HG02610 (cell line): ENCODE results near the gene HUS1.
"Not testable (repeated sequence)": the region's sequence is repeated elsewhere in the genome, so short reads cannot be mapped to it uniquely, and the experiment has no call there.

ENCODE experiments used
- ATAC-seq: cut with Tn5 transposase; IDR thresholded peaks from one replicate; pipeline ENCODE4 v1.9.1; 2021; ENCODE audit warnings: mild to moderate bottlenecking, moderate library complexity; ENCODE audit not compliant: unreplicated experiment

Gene HUS1

DNA sequence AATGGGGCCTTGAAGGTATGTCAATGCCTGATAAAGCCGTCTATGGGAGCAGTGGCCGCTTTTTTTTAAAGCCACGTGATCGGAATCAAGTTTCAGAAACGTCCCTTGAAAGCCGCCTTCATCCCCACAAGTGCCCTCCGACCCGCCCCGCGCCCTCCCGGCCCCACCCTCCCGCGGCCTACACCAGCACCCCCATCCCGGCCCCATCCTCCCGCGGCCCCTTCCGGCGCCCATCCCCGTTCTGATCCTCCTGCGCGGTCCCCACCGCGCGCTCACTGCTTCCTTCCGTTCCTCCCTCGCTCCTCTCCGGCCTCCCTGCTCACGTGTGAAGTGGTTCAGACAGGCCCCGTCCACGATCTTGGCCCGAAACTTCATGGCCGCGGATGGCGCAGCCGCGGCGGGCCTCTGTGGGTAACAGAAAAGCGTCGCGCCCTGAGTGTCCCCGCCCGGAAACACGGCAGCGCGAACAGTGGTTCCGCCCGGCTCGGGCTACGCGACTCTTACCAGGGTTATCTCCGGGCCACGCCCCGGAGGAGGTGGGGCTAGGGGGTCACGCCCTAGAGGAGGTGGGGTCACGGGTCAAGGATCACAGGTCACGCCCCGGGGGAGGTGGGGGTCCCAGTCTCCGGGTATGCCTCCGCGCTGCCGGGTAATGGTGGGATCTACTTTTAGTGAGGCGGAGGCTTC lies at the start of gene HUS1:
Gene HUS1 (minus strand): TSS at position 471 of the 687 bp plus-strand sequence. CDS start 96 bp downstream, at position 375.
- peak; percentile 99 for ATAC-seq

DNA sequence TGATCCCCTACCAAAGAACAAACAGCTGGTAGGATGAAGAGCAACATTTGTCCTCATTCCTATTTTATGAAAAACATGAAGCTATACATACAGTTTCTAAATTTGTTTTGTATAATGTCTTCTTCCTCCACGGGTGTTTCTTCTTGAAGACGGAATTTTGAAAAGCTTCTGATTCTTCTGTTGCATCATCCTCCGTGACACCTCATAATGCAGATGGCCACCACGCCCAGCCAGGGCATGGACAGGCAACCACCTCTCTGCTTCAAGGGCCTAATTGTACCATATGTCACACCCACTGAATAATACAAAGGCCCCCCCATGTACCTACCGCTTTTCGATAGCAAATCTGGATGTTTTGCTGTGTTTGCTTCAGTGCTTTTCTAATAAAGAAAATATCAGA lies 49.5 kb upstream of the HUS1 start, which contains the start of gene SUN3:
Gene SUN3 (minus strand): TSS at position 170 of the 400 bp plus-strand sequence. CDS start 169 bp downstream, at position 1.
- ATAC-seq = no peak

DNA sequence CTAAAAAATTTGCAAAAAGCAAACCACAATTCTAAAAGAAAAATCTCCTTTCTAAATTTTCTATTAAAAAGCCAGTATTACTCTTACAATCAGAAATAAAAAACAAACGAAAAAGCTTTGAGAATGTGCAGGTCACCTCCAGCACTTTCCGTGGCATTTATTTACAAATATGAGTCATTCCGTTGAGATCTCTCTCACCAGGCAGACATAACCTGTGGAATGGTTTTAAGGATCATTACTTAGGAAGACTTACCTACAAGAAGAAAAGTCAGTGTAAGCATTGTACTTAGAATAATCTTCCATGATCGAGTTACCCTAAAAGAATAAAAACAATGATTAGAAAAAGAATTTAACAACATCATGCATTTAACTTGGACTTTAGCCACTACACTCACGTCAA lies 46.2 kb upstream of the HUS1 start:
- no peak for ATAC-seq

DNA sequence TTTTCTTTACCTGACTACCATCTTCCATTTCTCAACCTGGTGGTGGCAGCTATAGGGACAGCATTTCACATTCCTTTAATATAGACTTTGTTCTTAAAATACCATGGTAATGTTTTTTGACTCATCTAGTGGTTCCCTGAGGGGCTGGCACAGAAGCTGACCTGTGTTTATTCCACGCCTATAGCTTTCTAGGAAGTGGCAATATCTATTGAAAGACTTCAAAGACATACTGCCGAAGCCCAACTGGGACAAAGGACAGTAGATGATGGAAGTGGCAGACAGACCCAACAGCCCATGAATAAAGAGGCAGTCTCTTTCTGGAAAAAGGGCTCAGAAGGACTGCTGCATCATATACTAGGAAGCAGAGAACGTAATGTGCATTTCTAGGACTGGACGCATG lies 38.3 kb upstream of the HUS1 start:
- no peak for ATAC-seq

DNA sequence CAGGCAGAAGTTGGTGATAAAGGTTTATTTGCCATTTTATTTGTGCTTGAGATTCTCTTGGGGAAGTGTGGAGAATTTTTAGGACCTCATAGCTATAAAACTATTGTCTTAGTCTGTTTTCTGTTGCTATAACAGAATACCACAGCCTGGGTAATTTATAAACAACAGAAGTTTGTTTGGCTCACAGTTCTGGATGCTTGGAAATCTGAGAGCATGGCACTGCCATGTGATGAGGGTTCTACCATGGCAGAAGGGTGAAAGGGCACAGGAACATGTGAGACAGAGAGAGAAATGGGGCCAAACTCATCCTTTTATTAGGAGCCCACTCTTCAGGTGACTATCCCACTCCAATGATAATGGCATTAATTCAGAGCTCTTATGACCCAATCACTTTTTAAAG lies 37.2 kb upstream of the HUS1 start:
- no peak for ATAC-seq

DNA sequence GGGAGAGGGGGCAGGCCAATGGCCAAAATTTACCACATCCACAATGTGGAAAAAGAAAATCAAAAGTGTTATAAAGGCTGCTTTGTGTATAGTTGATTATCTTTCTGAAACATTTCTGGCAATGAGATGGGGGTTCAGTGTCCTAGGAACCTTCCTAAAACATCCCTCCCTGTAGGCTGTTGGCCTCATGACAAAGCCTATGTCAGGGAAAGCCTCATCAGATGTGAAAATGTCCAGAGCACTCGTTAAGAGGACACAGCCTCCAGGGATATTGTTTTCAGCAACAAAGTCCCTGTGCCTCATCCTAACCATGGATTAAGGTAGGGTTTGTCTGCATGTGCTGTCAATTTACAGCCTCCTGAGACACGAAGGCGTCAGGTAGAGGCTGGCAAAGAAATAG lies 32.5 kb upstream of the HUS1 start:
- no peak for ATAC-seq

DNA sequence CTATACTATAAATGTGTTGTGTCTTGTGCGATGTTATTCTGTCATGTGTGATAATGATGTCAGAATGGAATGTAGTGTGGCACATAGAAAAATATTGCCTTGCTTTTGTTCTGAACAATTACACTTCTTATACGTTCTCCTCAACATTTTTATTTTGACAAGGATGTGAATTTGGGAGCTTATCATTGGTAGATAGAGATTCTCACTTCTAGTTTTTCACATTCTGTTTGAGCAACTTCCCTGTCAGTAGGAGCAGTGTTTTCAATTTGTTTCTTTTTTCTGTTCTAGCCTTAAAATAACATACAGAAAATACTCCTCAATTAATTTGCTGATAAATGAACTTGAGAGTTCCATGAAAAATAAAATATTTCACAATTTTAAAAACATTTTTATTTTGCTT lies 31.9 kb upstream of the HUS1 start:
- ATAC-seq = no peak

DNA sequence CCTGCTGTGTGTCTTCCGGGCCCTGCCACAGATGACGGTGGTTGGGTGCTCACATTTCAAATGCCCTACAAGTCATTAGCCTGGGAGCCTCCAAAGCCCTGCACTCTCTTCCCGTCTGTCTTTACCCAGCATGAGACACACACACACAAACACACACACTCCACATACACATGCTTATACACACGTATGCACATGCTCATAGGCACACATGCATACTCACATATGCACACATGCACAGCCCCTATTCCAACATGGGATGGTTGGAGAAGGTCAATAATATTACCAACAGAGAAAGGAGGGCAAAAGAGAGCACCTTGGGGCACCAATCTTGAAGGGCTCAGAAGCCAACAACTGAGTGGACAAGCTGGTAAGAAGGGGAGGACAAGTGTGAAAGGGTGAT lies 30.5 kb upstream of the HUS1 start:
- ATAC-seq = no peak

DNA sequence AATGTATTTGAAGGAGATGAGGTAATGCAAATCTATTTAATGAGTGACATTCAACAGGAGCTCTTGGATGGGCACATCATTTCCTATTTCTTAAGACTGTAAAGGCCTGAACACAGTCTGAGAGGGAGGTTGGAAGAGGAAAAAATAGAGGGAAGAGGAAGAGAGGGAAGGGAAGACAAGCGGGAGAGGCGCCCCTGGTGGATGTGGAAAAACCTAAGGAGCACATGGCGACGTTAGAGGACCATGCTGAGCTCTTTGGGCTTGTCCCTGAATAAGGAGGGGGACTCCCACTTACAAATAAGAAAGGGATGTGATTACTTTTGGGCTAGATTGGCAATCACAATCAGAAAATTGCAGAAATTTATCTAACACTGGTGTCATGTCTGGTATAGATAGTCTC lies 29.8 kb upstream of the HUS1 start:
- no peak for ATAC-seq

DNA sequence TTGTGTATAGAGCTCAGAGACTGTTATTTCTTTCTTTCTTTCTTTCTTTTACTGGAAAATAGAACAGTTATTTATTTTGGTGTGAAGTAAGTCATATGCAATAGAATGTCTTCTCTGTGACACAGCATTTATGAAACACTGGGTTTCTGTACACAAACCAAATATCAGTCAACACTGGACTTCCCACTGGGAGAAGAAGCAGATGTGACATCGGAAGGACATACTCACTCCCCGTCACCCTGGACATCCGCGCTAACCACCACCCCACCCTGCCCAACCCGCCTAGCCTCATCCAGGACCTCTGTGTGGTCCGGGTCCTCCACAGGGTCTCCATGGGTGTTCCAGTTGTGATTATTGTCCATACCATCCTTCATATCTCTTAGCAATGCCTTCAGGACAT lies 27.5 kb upstream of the HUS1 start:
- ATAC-seq = no peak

DNA sequence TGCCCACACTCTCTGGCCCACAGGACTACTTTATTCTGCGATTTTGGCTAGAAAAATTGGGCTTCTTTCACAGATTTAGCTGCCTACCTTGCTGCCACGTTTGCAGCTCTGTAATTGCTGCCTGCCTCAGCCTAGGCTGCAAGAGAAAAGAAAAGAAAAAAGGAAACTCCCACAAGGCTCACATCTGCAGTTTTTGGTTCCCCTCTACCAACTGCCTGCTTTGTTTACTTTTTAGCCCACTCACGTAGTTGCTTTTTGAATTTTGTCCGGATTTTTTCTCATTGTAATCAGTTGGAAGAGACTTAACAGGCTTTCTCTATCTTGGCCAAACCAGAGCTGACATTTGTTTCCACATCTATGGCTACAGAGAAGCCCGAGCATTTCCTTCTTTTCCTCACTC lies 25.2 kb upstream of the HUS1 start:
- ATAC-seq = no peak

DNA sequence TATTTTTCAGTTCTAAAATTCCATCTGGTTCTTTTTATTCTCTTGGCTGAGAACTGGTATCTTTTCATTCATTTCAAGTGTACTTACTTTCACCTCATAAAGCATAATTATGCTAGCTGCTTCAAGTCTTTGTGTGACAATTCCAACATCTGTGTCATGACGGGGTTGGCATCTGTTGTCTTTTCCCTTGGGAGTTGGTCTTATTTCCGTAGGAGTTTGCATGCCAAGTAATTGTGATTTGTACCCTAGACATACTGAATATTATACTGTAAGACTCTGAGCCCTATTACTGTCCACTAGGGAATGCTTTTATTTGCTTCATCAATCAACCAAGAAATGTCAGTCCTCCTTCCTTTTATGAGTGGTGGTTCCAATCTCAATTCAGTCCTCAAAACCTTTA lies 24.6 kb upstream of the HUS1 start:
- no peak for ATAC-seq

DNA sequence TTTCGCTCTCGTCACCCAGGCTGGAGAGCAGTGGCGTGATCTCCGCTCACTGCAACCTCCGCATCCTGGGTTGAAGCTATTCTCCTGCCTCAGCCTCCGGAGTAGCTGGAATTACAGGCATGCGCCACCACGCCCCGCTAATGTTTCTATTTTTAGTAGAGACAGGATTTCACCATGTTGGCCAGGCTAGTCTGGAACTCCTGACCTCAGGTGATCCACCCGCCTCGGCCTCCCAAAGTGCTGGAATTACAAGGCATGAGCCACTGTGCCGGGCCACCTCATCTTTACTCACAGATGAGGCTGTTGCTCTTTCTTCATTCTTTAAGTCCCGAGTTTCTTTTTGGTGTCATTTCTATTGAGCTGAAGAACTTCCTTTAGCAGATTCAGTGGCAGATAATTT lies 20.7 kb upstream of the HUS1 start:
- ATAC-seq = not testable (repeated sequence)

DNA sequence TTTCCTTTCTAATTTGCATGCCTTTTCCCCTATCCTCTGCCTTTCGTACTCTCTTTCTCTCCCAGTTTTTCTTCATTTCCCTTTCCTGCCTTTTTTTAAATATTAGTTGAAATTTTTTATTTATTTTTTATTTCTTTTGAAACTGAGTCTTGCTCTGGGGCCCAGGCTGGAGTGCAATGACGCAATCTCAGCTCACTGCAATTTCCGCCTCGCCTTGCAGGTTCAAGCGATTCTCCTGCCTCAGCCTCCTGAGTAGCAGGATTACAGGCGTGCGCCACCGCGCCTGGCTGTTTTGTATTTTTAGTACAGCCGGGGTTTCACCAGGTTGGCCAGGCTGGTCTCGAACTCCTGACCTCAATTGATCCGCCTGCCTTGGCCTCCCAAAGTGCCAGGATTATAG lies 20.0 kb upstream of the HUS1 start:
- ATAC-seq = no peak

DNA sequence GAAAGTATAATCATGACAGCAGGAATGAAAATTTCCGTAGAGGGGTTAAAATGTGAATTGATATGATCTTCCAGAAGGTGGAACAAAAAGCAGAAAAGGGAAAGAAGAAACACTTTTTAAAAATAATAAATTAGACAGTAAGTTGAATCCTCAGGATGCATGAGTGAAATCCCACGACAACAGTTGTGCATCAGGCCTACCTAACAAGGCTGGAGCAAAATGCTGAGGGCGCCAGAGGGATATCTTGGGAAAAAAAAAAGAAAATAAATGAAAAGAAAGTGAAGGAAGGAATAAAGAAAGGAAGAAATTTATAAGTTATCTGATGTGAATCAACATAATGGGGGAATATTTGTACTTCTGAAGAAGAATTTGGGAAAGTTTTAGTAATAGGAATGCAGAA lies 13.0 kb upstream of the HUS1 start:
- ATAC-seq = no peak

DNA sequence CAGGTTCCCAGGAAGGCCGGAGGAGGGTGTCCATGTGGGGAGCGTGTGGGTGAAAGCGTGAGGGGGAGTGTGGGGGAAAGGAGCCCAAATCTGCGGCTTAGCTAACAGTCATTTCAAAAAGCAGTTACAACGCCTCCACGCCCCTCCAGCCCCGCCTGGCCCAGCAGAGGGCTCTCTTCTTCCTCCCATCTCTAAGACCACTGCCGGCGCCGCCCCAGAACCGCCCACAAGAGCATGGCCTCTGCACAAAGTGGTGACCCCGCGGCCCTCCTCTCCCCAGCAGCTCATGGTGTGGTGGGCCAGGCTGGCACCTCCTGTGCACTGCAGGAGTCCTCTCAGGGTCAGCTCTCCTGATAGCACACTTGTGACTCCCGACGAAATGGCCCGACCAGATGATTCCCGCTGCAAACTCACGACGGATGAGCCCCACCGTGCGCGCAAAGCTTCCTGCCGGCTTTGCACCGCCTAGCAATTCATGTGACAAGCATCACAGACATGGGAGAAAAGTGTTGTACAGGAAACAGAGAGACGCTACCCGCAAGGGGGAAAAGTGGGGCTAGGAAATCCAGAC lies 12.4 kb upstream of the HUS1 start:
- ATAC-seq = peak; percentile 100

DNA sequence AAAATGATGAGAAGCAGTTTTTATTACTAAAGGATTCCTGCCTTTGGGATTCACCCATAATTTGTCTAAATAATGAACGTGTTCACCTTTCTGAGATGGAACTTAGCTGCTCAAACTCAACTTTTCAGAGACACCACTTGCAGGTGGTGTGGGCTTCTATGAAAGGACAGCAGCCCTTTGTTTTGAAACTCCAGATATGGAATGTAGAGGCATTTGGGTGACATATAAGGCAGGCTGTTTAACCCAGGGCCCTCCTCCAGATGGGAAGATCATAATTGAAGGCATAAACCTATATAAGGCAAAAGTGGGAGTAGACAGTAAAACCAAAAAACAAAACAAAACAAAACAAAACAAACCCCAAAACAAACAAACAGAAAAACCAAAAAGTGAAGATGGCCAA lies 11.9 kb upstream of the HUS1 start:
- no peak for ATAC-seq

DNA sequence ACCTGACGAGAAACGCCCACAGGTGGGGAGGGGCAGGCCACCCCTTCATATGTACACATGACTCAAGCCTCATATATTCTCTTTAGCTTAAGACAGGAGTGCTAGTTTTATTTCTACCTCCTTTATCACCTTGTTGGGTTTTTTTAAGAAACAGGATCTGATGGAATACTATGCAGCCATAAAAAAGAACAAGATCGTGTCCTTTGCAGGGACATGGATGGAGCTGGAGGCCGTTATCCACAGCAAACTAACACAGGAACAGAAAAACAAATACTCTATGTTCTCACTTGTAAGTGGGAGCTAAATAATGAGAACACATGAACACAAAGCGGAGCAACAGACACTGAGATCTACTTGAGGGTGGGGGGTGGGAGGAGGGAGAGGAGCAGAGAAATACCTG lies 11.2 kb upstream of the HUS1 start:
- ATAC-seq = no peak

DNA sequence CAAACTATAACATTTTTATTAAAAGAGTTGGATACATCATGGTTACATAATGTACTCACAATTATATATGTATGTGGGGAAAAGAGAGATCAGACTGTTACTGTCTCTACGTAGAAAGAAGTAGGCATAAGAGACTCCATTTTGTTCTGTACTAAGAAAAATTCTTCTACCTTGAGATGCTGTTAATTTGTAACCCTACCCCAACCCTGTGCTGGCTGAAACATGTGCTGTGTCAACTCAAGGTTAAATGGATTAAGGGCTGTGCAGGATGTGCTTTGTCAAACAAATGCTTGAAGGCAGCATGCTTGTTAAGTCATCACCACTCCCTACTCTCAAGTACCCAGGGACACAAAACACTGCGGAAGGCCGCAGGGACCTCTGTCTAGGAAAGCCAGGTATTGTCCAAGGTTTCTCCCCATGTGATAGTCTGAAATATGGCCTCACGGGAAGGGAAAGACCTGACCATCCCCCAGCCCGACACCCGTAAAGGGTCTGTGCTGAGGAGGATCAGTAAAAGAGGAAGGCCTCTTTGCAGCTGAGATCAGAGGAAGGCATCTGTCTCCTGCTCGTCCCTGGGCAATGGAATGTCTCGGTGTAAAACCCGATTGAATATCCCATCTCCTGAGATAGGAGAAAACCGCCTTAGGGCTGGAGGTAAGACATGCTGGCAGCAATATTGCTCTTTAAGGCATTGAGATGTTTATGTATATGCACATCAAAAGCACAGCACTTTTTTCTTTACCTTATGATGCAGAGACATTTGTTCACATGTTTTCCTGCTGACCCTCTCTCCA lies 10.4 kb upstream of the HUS1 start:
- ATAC-seq = not testable (repeated sequence)

DNA sequence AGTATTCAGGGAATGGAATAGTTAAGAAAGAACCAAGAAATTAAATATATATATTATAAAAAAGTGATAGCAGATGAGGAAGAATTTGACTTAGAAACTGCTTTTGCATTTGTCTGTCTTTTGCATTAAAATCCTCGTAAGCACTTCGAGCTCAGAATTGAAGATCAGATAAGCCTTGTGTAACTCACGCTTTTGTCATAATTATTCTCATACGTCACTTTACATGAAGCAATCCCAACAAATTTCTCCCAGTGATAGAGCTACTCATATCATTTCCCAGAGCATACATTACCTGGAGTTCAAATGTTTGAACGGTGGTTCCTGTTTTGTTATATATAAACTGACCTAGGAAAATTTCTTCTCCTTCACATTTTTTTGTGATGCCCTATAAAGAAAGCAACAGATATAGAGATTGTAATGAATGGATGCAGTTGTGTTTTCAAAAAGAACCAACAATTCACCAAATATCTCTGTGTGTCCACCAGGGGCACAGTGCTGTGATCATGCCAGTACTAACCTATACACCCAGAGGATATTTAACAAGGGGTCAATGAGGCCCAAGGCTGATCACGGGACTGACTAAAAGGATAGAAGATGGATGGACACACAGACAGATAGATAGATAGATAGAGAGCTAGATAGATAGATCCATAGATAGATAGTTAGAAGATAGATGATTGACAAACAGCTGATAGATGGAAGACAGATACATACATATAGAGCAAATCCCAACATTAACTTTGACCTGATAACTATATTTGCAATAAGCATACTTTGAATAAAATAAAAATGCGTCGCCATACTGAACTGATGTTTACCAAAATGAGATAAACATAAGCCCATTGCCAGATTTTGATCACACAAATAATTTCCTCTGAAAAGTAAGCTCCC lies 9.3 kb upstream of the HUS1 start:
- ATAC-seq = no peak

DNA sequence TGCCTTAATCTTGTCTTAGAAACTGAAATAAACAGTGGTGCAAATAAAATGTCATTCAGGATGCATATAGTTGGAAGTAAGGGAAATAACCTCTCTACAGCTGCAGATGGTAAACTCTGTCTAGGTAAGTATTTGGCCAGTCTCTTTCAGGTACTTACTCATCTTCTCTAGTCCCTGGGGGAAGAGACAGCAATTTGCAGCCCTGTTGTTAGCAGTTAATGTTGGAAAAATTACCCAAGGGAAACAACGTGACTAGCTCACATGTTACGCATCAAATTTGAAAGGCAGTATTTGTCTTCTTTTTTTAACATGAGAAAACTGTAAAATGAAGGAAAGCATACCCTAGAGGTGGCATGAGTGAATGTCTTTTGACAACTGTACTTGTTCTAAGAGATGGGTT lies 3.2 kb upstream of the HUS1 start:
- ATAC-seq = no peak
